HG03432 (cell line): ENCODE measurements around the gene GCN1.
A peak's percentile ranks its signal among the peaks of the same experiment; 100 is the strongest.

Experiments
- ATAC-seq: cut with Tn5 transposase; IDR thresholded peaks from one replicate; pipeline ENCODE4 v1.9.1; 2021; ENCODE audit warnings: mild to moderate bottlenecking, moderate library complexity; ENCODE audit not compliant: unreplicated experiment

The GCN1 gene

DNA sequence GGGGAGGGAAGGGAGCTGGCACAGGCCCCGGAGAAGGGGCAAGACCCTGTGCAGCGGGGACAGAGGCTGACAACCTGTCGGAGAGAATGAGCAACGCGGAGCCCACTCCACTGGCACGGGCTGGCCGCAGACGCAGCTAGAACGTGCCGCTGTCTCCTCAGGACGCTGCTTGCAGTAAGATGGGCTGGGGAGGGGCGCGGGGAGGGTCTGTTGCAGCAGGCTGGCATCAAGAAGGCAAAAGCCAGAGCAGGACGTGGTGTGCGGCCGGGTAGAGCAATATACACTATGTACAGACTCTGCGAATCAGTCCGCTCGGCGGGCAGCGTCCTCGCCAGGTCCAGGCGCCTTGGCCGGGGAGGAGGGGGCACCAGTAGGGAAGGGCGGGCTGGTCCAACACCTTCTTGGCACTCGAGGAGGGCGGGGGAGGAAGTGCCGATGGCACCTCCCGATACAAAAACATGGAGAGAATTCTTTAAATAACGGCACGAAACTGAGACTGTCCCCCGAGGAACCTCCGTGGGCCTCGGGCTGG is 97.8 kb downstream of the GCN1 start:
- no peak for ATAC-seq

- ATAC-seq: no peak
These were observed 98.8 kb downstream of the GCN1 start for GRCh38 chr12:120095736-120096135.

- ATAC-seq: no peak
These were observed 99.2 kb downstream of the GCN1 start for GRCh38 chr12:120095331-120095730.

DNA sequence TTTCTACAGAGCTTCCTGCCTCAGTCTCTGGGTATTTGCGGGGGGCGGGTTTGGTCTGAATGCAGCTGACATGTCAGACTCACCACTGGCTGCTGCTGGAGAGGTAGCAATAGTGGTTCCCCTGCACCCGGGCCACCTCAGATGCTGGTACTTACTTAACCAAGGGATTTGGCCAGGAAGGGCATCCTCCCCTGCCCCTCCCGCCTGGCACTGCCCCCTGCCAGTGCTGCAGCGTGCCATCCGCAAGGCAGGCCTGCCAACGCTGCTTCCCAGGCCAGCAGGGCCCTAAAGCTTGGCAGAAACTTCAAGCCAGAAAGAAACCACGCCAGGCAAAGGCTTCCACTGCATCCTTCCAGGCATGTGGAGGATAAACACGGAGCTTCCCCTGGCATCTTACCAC is 100.0 kb downstream of the GCN1 start:
- ATAC-seq: no peak

DNA sequence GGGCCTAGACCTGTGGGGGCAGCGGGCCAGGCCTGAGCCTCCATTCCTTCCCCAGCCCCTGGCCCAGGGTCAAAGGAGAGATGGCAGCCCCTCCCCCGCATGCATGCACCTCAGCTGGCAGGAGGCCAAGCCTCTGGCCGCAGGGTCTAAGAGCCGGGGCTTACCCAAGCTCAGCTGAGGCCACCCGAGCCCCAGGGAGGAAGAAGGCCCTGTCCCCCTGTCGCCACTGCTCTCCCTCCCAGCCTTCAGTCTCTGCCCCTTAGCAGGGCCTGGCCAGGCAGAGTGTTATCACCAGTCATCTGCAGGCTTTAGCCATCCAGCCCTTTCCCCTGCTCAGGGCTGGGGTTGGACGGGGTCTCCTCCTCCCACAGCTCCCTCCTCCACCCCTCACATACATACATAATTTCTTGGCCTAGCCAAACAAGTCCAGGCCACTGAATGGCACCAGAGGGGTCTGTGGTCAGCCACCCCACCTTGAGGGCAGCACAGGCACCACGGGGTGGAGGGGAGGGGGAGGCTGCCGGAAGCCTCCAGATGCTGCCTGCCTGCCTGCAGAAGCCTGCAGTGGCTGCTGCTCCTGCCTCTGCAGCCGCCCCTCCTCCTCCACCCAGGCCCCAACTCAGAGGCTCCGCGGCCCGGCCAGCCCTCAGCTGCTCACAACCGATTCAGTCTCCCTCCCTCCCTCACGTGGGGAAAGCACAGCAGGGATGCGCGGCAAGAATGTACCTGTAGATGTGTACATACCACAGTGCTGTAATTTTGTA is 100.7 kb downstream of the GCN1 start:
- ATAC-seq: no peak

GRCh38 chr12:120093336-120093591 is 101.3 kb downstream of the GCN1 start:
- ATAC-seq: no peak

DNA sequence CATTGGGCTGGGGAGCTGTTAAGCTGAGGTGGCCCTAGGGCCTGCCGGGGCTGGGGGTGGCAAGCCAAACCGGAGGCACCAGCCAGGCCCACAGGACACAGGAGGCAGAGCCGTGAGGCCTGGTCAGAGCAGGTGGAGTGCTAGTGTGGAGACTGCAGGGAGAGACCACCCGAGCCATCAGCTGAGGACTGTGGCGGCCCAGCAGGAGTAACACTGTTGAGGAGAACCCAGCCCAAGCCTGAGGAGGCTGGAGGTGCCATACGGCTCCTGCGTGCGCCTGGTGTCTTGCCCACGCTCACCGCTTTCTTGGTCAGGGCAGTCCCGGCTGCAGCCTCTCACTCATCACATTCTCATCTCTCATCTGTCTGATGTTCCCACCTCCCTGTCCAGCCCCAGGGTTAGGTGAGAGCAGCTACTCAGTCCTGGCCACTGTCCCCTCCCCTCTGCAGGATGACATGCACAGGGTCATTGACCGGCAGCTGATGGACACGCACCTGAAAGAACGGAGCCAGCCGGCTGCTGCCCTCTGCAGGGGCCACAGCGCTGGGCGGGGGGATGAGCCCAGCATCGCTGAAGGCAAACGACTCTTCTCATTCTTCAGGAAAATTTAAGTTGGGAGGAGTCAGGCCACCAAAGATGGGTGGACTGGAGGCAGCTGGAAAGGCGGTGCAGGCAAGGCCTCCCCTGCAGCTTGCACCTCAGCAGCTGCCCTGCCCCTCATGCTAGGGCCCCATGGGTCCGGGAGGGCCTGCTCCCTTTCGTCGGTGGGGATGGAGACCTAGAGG is 101.8 kb downstream of the GCN1 start:
- no peak for ATAC-seq

DNA sequence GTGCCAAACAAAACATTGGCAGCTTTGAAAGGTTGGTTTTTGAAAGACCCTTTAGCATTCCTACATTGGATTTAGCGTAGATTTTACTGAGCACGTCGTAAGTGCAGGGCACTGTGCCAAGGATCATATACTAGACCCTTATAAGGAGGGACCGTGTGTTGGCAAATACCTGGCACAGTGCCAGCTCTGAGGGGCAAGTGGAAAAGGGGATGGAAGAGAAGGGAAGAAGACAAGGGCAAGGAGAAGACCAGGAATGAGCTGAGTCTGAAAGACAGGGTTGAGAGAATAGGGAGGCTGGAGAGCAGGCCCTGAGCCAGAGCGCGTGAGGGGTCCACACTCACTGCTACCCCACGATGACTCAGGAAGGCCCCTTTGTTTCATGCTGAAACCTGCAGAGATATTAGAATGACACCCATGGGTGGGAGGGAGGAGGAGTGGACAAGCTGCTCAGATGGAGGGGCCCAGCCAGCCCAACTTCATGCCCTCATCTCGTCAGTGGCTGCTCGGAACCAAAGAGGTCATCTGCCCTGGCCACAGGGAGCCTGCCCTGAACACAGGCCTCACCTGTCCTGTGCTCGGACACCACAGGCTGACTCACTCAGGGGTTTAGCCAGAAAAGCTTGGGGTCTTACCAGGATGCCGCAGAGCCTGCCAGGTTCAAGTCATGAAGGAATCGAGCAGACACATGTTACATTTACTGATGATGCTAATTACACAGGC is 103.0 kb downstream of the GCN1 start:
- ATAC-seq: no peak

GRCh38 chr12:120090626-120091295 is 103.8 kb downstream of the GCN1 start:
- no peak for ATAC-seq

DNA sequence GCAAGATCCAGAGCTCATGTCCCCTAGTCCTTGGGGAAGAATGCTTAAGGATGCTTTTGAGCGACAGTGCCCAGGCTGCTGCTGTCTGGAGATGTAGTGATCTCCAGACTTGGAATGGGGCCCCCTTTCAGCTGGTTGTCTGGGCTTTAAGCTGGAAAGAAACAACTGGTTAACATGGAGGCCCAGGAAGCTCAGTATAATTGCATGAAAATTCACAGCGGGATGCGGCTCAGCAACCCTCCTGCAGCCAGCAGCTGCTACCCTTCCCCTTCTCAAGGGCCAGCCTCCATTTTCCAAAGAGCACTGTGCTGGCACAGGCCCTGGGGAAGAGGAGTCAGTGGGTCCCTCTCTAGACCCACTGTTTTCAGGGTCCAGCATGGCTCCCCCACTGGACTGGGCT is 104.3 kb downstream of the GCN1 start:
- no peak for ATAC-seq

GRCh38 chr12:120089796-120090195 is 104.7 kb downstream of the GCN1 start:
- ATAC-seq: no peak

DNA sequence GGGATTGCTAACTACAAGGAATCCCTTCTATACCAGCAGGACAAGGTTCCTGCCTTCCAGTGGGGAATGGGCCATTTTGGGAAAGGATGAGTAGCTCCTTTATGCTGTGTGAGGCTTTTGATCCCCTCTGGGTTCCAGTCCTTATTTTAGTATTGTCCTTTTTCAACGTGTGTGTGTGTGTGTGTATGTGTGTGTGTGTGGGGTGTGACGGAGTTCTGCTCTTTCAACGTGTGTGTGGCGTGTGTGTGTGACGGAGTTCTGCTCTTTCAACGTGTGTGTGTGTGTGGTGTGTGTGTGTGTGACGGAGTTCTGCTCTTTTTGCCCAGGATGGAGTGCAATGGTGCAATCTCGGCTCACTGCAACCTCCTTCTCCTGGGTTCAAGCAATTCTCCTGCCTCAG is 105.4 kb downstream of the GCN1 start:
- no peak for ATAC-seq

DNA sequence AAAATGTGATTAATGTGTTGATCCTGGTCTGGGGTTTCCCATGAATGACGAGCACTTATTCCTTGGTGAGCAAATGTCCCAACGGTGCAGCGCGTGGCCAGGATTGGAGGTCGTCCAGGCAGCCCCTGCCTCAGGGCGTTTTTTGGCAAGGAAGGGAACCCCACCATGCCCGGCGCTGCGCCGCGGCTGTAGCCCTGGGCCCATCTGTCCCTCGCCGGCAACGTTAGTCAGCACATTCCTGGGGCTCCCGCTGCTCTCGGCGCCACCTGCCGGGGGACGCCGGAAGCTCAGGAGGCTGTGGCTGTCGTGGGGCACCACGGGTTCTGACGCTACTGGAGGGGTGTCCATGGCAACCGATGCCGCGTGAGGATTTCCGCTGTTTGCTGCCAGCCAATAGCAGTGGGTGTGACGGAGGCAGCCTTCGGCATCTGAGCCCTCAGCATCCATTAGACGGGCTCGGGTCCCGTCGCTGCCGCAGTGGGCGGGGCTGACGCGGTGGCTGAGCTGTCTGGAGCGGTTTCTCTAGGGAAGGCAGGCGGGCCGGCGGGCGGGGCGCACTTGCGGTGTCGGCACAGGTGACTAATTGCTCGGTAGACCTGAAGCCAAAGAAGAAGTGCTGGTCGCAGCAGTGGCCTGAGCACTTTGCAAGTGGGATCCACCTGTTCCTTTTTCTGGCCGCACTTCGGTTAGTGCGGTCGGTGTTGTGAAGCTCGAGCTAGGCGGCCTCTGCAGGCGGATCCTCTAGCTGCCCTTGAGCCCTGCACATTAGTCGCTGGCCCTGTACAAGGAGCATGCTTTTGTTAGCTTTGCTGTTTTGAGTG is 107.5 kb downstream of the GCN1 start:
- peak; percentile 98 for ATAC-seq

DNA sequence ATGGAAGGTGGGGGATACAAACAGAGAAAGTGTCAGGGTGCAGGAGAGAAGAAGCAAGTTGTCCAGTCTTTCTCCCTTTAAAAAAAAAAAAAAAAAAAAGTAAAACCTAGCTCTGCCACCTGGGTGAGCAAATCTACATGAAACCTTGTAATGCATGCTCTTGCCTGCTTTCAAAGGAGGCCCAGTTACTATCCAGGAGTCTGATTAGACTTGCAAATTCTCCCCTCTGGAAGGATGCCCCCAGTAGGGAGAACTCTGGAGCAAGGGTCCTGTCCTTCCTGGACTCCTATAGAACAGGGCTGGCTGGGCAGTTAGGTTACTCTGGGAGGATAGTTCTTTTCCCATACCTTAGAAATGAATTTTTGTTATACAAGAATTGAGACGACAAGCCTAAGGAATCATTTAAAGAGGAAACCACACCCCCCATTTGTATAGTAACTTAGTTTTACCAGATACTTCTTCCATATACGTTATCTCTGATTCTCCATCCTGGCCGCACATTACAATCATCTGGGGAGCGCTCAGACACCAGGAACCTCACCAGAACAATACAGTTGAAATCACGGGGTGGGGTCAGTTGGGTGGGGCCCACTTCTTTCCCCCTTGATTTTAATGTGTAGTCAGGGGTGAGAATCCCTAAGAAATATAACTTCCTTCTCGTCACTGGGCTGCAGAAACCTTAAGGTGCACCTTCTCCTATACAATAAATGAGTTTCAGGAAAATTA is 108.4 kb downstream of the GCN1 start:
- ATAC-seq: no peak

DNA sequence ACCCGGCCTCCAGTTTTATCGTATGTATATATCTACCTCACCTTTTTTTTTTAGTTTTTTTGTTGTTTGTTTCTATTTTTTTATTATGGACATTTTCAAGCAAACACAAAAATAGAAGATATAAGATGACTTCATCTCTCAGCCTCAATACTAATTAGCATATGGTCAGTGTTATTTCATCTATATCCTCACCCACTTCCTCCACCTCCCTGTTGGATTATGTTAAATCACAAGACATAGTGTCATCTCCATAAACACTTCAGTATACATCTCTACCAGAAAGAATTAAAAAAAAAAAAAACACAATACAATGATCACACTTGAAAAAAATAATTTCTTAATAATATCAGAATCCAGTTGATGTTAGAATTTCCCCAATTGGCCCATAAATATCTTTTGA is 112.9 kb downstream of the GCN1 start:
- ATAC-seq: no peak

GRCh38 chr12:120079411-120080400 is 114.8 kb downstream of the GCN1 start:
- ATAC-seq: no peak

DNA sequence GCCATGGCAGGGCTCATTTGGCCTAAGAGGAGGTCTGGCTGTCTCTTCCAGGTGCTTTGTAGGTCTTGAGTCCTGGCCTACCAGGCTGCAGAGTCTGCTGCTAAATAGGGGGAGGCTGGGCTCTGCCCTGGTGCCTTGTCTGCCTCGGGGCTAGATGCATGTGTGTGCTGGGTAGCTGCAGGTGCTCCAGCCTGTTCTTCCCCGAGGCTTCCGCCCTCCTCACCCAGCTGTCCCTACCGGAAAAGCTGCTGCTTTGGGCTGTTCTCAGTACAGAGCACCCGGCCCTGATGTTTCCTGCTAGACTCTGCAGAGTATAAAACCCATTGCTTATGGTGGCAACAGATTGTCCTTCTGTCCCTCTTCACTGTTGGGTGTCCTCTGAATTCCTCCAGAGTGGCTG is 115.6 kb downstream of the GCN1 start:
- ATAC-seq: no peak

GRCh38 chr12:120077260-120077659 is 117.3 kb downstream of the GCN1 start:
- ATAC-seq: no peak
